HCT116 (cell line): ENCODE measurements around the gene ZFP14. TPM values are rescaled to one million over a fixed set of nuclear protein-coding genes. Genes with fewer than 3 reads are reported as not detected.
A peak's percentile ranks its signal among the peaks of the same experiment; 100 is the strongest.

Source experiments
- ATAC-seq: fragments of 200-7000 bp; cut with Tn5 transposase; 2 replicates; pipeline ENCODE4 v1.9.1; 2020; ENCODE audit warnings: mild to moderate bottlenecking, moderate library complexity
- BruUV-seq: library from RNA; stranded (reverse); fragments of 400-500 nt; replicated peaks from 2 replicates; lab custom pipeline; 2021; lab: Mats Ljungman, UMichigan
- CTCF ChIA-PET: fragments of 300-600 bp; sonication (Branson Sonifier 250); formaldehyde crosslinking; loops from one replicate; lab custom pipeline; 2021; ENCODE audit warnings: antibody characterized with exemption; lab: Charles Lee
- POLR2A ChIA-PET: fragments of 300-600, 350-600 bp; sonication (Branson Sonifier 250); formaldehyde crosslinking; loops from one replicate; lab custom pipeline; 2021; ENCODE audit warnings: antibody characterized with exemption; lab: Charles Lee
- RAD21 ChIA-PET, 2 experiments: fragments of 300-600 bp; sonication (Branson Sonifier 250); formaldehyde crosslinking; loops; one replicate each; lab custom pipeline; 2023; ENCODE audit warnings: low total read pairs in 2 of 2; ENCODE audit not compliant: uncharacterized antibody in 2 of 2, unreplicated experiment in 2 of 2, low non-redundant PET in 1 of 2; lab: Charles Lee
- DNase-seq: peaks from one replicate; pipeline ENCODE4 v3.0.0-alpha.2; 2010; ENCODE audit warnings: low read depth, low spot score
- H2AFZ ChIP-seq: fragments of 200-600 bp; shearing (Covaris generic), sonication (generic); 2 replicates; pipeline ENCODE4 v1.6.1; 2017; ENCODE audit warnings: low read depth, mixed run types, mixed read lengths, antibody characterized with exemption, low read length; ENCODE audit not compliant: poor library complexity, severe bottlenecking
- H3K27ac ChIP-seq: 2 replicates; pipeline ENCODE4 v1.5.1; 2012; ENCODE audit warnings: low read depth, low read length
- H3K27me3 ChIP-seq: fragments of 200-600 bp; sonication (generic); 2 replicates; pipeline ENCODE4 v1.6.1; 2016; ENCODE audit warnings: mixed run types, low read length, mixed read lengths; ENCODE audit not compliant: insufficient read depth
- H3K36me3 ChIP-seq, 2 experiments: fragments of 200-500 bp in 1 of 2; fragments of 200-600 bp in 1 of 2; sonication (Bioruptor generic) in 1 of 2; sonication (generic) in 1 of 2; 2 replicates each; pipeline versions ENCODE4 v1.5.1 to v1.6.1; 2014 to 2016; ENCODE audit warnings: low read length in 2 of 2, inconsistent platforms in 1 of 2, mixed read lengths in 1 of 2, mixed run types in 1 of 2; ENCODE audit not compliant: insufficient read depth in 2 of 2, control insufficient read depth in 1 of 2
- H3K4me1 ChIP-seq, 2 experiments: fragments of 200-600 bp in 1 of 2; sonication (generic) in 1 of 2; 2 replicates each; pipeline versions ENCODE4 v1.5.1 to v1.6.1; 2012 to 2017; ENCODE audit warnings: low read length in 2 of 2, inconsistent platforms in 1 of 2, mild to moderate bottlenecking in 1 of 2, mixed read lengths in 1 of 2, mixed run types in 1 of 2, moderate library complexity in 1 of 2; ENCODE audit not compliant: insufficient read depth in 2 of 2, control insufficient read depth in 1 of 2
- H3K4me2 ChIP-seq: fragments of 200-600 bp; sonication (generic); 2 replicates; pipeline ENCODE4 v1.6.1; 2017; ENCODE audit warnings: mixed run types, low read length, mixed read lengths
- H3K4me3 ChIP-seq, 2 experiments: fragments of 200-600 bp in 1 of 2; sonication (generic) in 1 of 2; replicated peaks in 1 of 2; 2 replicates each; pipeline ENCODE4 v1.5.1; 2011 to 2016; ENCODE audit warnings: low read length in 2 of 2, control low read depth in 1 of 2, low read depth in 1 of 2, mild to moderate bottlenecking in 1 of 2, mixed read lengths in 1 of 2, mixed run types in 1 of 2
- H3K79me2 ChIP-seq: fragments of 200-600 bp; sonication (generic); 2 replicates; pipeline ENCODE4 v1.6.1; 2017; ENCODE audit warnings: mild to moderate bottlenecking, mixed run types, low read length, moderate library complexity, mixed read lengths; ENCODE audit not compliant: insufficient read depth
- H3K9ac ChIP-seq: fragments of 200-600 bp; sonication (generic); 2 replicates; pipeline ENCODE4 v1.6.1; 2016; ENCODE audit warnings: low read length, mixed read lengths
- H3K9me2 ChIP-seq: fragments of 200-600 bp; sonication (generic), shearing (Covaris generic); 2 replicates; pipeline ENCODE4 v1.6.1; 2017; ENCODE audit warnings: mixed run types, mild to moderate bottlenecking, moderate library complexity; ENCODE audit not compliant: insufficient read depth
- H3K9me3 ChIP-seq, 2 experiments: fragments of 200-500 bp in 1 of 2; fragments of 200-600 bp in 1 of 2; sonication (Bioruptor generic) in 1 of 2; sonication (generic) in 1 of 2; 2 replicates each; pipeline ENCODE4 v1.6.1; 2014 to 2017; ENCODE audit warnings: low read length in 2 of 2, mixed read lengths in 2 of 2, inconsistent platforms in 1 of 2, low read depth in 1 of 2, mild to moderate bottlenecking in 1 of 2, mixed run types in 1 of 2, moderate library complexity in 1 of 2; ENCODE audit not compliant: control insufficient read depth in 1 of 2, insufficient read depth in 1 of 2
- H4K20me1 ChIP-seq: fragments of 200-600 bp; sonication (generic), shearing (Covaris generic); 2 replicates; pipeline ENCODE4 v1.6.1; 2017; ENCODE audit warnings: mixed run types, mild to moderate bottlenecking, moderate library complexity; ENCODE audit not compliant: insufficient read depth
- ATF3 ChIP-seq: IDR thresholded peaks from 2 replicates; pipeline ENCODE4 v1.6.1; 2012
- EZH2 ChIP-seq: fragments of 200-600 bp; sonication (generic); IDR thresholded peaks from 2 replicates; pipeline ENCODE4 v1.6.1; 2017; ENCODE audit warnings: antibody characterized with exemption, mixed run types
- JUND ChIP-seq: IDR thresholded peaks from 2 replicates; pipeline ENCODE4 v1.6.1; 2012
- POLR2A ChIP-seq: IDR thresholded peaks from 2 replicates; pipeline ENCODE4 v1.7.0; 2011; ENCODE audit warnings: borderline replicate concordance; ENCODE audit not compliant: insufficient read depth, insufficient read length; ENCODE audit errors: extremely low read depth
- SIN3A ChIP-seq: IDR thresholded peaks from 2 replicates; pipeline ENCODE4 v1.6.1; 2012; ENCODE audit warnings: low read depth
- YY1 ChIP-seq: IDR thresholded peaks from 2 replicates; pipeline ENCODE4 v1.6.1; 2011; ENCODE audit warnings: low read length, low read depth, moderate library complexity, mild to moderate bottlenecking; ENCODE audit not compliant: insufficient replicate concordance; ENCODE audit errors: extremely low read depth
- ZFX ChIP-seq: fragments of 450-650 bp; IDR thresholded peaks from 2 replicates; pipeline ENCODE4 v1.6.1; 2017
- ZNF274 ChIP-seq: fragments of 200-500 bp; sonication (Bioruptor generic); IDR thresholded peaks from 2 replicates; pipeline ENCODE4 v1.6.1; 2014; ENCODE audit warnings: mild to moderate bottlenecking, low read depth, low read length, inconsistent platforms
- intact Hi-C: fragments of 100-400 bp; cut with micrococcal nuclease; formaldehyde crosslinking; loops from 2 replicates; pipeline ENCODE4 v1.10.0; 2022
- total RNA-seq: library from RNA; stranded (reverse); gene quantifications from one replicate; pipeline ENCODE4 v1.2.1, GENCODE V29; 2021; ENCODE audit not compliant: unreplicated experiment

Gene ZFP14
- total RNA-seq, 1 experiment from 2014 or later = 2.8 TPM

- Histone ChIP-seq H3K79me2 (no peaks in the 10 kb centered on the region), H3K4me1 (no peaks in the 10 kb centered on the region), H3K9ac (no peak overlapping the region), H3K9me2 (no peaks in the 10 kb centered on the region), H3K27ac (no peak overlapping the region), H2AFZ (no peak overlapping the region), H3K9me3 (peaks cover 19 to 22% of the 10 kb centered on the region in 2 experiments; a peak in 3 of 4 replicates), H3K4me2 (no peak overlapping the region), H3K4me3 (no peak overlapping the region), H4K20me1 (no peaks in the 10 kb centered on the region), H3K36me3 (no peaks in the 10 kb centered on the region), H3K27me3 (no peaks in the 10 kb centered on the region)
- no peak for TF ChIP-seq EZH2
- TF ChIP-seq ZNF274 = peak; percentile 59
- TF ChIP-seq SIN3A = no peak
- TF ChIP-seq ZFX = no peak
- TF ChIP-seq POLR2A = no peak
- no peak for TF ChIP-seq ATF3
- CTCF ChIA-PET = no interaction called here
- RAD21 ChIA-PET = no interaction called here
- intact Hi-C loops = no loop called here
- DNase-seq (no peak), ATAC-seq (no peak)
- POLR2A ChIA-PET = no interaction called here
- no TSS peak for BruUV-seq
These were observed 38.1 kb downstream of the ZFP14 start for GRCh38 chr19:36340786-36341372.

GRCh38 chr19:36331353-36332228, 47.4 kb downstream of the ZFP14 start:
- H3K9me3 ChIP-seq = peaks cover 0 to 5% of the 10 kb centered on the region in 2 experiments; a peak in 2 of 4 replicates
- no peak overlapping the region for H3K4me3 ChIP-seq
- H3K9ac ChIP-seq = no peak overlapping the region
- intact Hi-C loops = no loop called here
- H3K4me2 ChIP-seq = no peak overlapping the region
- CTCF ChIA-PET = no interaction called here
- no peaks in the 10 kb centered on the region for H3K27me3 ChIP-seq
- no peaks in the 10 kb centered on the region for H4K20me1 ChIP-seq
- H2AFZ ChIP-seq = no peak overlapping the region
- H3K9me2 ChIP-seq = no peaks in the 10 kb centered on the region
- H3K27ac ChIP-seq = no peak overlapping the region
- H3K36me3 ChIP-seq = no peaks in the 10 kb centered on the region
- H3K4me1 ChIP-seq = no peaks in the 10 kb centered on the region
- no peak for DNase-seq
- ATAC-seq = no peak
- TF ChIP-seq JUND = no peak
- no peak for TF ChIP-seq YY1
- TF ChIP-seq, all 23 proteins: peak for 0
- no TSS peak for BruUV-seq
- no peaks in the 10 kb centered on the region for H3K79me2 ChIP-seq
- POLR2A ChIA-PET = no interaction called here
- RAD21 ChIA-PET = no interaction called here
